Endothelial cell of umbilical vein (primary cell): ENCODE measurements around the gene ABTB1. TPM values are rescaled to one million over a fixed set of nuclear protein-coding genes. Genes with fewer than 3 reads are reported as not detected.

Source experiments
- BruUV-seq: library from RNA; stranded (reverse); fragments of 400-500 nt; replicated peaks from 2 replicates; lab custom pipeline; 2021; lab: Mats Ljungman, UMichigan
- CTCF ChIA-PET: fragments of 300-600, 350-600 bp; sonication (Branson Sonifier 250); formaldehyde crosslinking; loops from one replicate; lab custom pipeline; 2021; ENCODE audit warnings: antibody characterized with exemption, inconsistent platforms; lab: Charles Lee
- POLR2A ChIA-PET: fragments of 300-600, 350-600 bp; sonication (Branson Sonifier 250); formaldehyde crosslinking; loops from one replicate; lab custom pipeline; 2021; ENCODE audit warnings: antibody characterized with exemption, inconsistent platforms; lab: Charles Lee
- DNase-seq: peaks from one replicate; pipeline ENCODE4 v3.0.0-alpha.2; 2011; ENCODE audit warnings: low read depth, low spot score
- FAIRE-seq: peaks from 2 replicates; lab custom pipeline; 2011; peaks lifted over from hg19 to GRCh38; lab: Jason Lieb, UNC
- H2AFZ ChIP-seq: 2 replicates; pipeline ENCODE4 v1.6.0; 2012; ENCODE audit warnings: low read depth, low read length, control low read depth, inconsistent platforms
- H3K27ac ChIP-seq: 2 replicates; pipeline ENCODE4 v1.5.1; 2011; ENCODE audit warnings: low read depth, mild to moderate bottlenecking, control low read depth, low read length, moderate library complexity; ENCODE audit not compliant: insufficient read depth
- H3K27me3 ChIP-seq, 2 experiments: 2 replicates each; pipeline versions ENCODE4 v1.6.0 to v1.6.1; 2011; ENCODE audit warnings: low read length in 2 of 2, mixed read lengths in 1 of 2; ENCODE audit not compliant: control insufficient read depth in 2 of 2, insufficient read depth in 2 of 2
- H3K36me3 ChIP-seq, 2 experiments: 2 replicates in 1 of 2; 3 replicates in 1 of 2; pipeline ENCODE4 v1.5.1; 2011; ENCODE audit warnings: low read length in 2 of 2, mild to moderate bottlenecking in 1 of 2, moderate library complexity in 1 of 2; ENCODE audit not compliant: control insufficient read depth in 2 of 2, insufficient read depth in 2 of 2; ENCODE audit errors: extremely low read depth in 1 of 2
- H3K4me1 ChIP-seq: 3 replicates; pipeline ENCODE4 v1.5.1; 2011; ENCODE audit warnings: mild to moderate bottlenecking, low read length; ENCODE audit not compliant: control insufficient read depth, insufficient read depth; ENCODE audit errors: extremely low read depth
- H3K4me2 ChIP-seq: 2 replicates; pipeline ENCODE4 v1.6.1; 2011; ENCODE audit warnings: low read length, control low read depth, mixed read lengths; ENCODE audit not compliant: insufficient read depth
- H3K4me3 ChIP-seq, 3 experiments: fragments of 200-600 bp in 1 of 3; sonication (generic), shearing (Covaris generic) in 1 of 3; replicated peaks in 1 of 3; 2 replicates each; pipeline ENCODE4 v1.5.1; 2011 to 2016; ENCODE audit warnings: control low read depth in 3 of 3, low read length in 3 of 3, mild to moderate bottlenecking in 2 of 3, inconsistent platforms in 1 of 3, low read depth in 1 of 3, moderate library complexity in 1 of 3; ENCODE audit not compliant: insufficient read depth in 1 of 3
- H3K79me2 ChIP-seq: 2 replicates; pipeline ENCODE4 v1.6.0; 2012; ENCODE audit warnings: low read length, inconsistent platforms; ENCODE audit not compliant: control insufficient read depth, insufficient read depth
- H3K9ac ChIP-seq: replicated peaks from 2 replicates; pipeline ENCODE3; 2011; ENCODE audit warnings: low read length, control low read depth; ENCODE audit not compliant: insufficient read depth; ENCODE audit errors: extremely low read depth
- H3K9me1 ChIP-seq: replicated peaks from 3 replicates; pipeline ENCODE4 v1.6.0; 2011; ENCODE audit warnings: mild to moderate bottlenecking, low read length; ENCODE audit not compliant: control insufficient read depth, insufficient read depth; ENCODE audit errors: extremely low read depth
- H3K9me3 ChIP-seq: replicated peaks from 2 replicates; pipeline ENCODE4 v1.5.1; 2012; ENCODE audit warnings: low read length, inconsistent platforms; ENCODE audit not compliant: control insufficient read depth, insufficient read depth
- H4K20me1 ChIP-seq: replicated peaks from 2 replicates; pipeline ENCODE3; 2011; ENCODE audit warnings: mild to moderate bottlenecking, low read length; ENCODE audit not compliant: control insufficient read depth, insufficient read depth; ENCODE audit errors: extremely low read depth
- EZH2 ChIP-seq: IDR thresholded peaks from 2 replicates; pipeline ENCODE4 v1.6.1; 2012; ENCODE audit warnings: borderline replicate concordance, low read depth, mild to moderate bottlenecking, moderate library complexity, low read length, inconsistent platforms; ENCODE audit not compliant: severe bottlenecking
- FOS ChIP-seq: IDR thresholded peaks from 2 replicates; pipeline ENCODE4 v1.6.1; 2011; ENCODE audit warnings: mild to moderate bottlenecking, low read length, moderate library complexity, borderline replicate concordance; ENCODE audit not compliant: insufficient read depth
- GATA2 ChIP-seq: IDR thresholded peaks from 2 replicates; pipeline ENCODE4 v1.7.0; 2011; ENCODE audit warnings: low read depth, mild to moderate bottlenecking, moderate library complexity, mixed read lengths, low read length; ENCODE audit not compliant: insufficient read length, insufficient read depth
- JUN ChIP-seq: IDR thresholded peaks from 2 replicates; pipeline ENCODE4 v1.6.1; 2011; ENCODE audit warnings: borderline replicate concordance, low read depth; ENCODE audit not compliant: insufficient read length, insufficient read depth
- MYC ChIP-seq: IDR thresholded peaks from one replicate; pipeline ENCODE4 v1.6.1; 2011; ENCODE audit warnings: mild to moderate bottlenecking, low read depth, low read length
- POLR2A ChIP-seq: IDR thresholded peaks from 2 replicates; pipeline ENCODE4 v1.6.1; 2012; ENCODE audit warnings: low read depth, mild to moderate bottlenecking, control low read depth, low read length
- POLR2AphosphoS5 ChIP-seq: IDR thresholded peaks from 2 replicates; pipeline ENCODE4 v1.6.1; 2012; ENCODE audit warnings: low read depth, mild to moderate bottlenecking, control low read depth, low read length, moderate library complexity; ENCODE audit not compliant: insufficient read depth
- dilution Hi-C: fragments of 300-500 bp; cut with MboI; formaldehyde crosslinking; loops from one replicate; pipeline ENCODE4 v1.15.0; 2019; ENCODE audit warnings: low sequenced_read_pairs; ENCODE audit not compliant: extremely low pct_ligation_motif_present
- intact Hi-C: fragments of 100-400 bp; cut with micrococcal nuclease; formaldehyde crosslinking; loops from one replicate; pipeline ENCODE4 v1.10.0; 2022
- polyA plus RNA-seq, 4 experiments: library from polyadenylated mRNA; depleted of rRNA in 3 of 4; stranded (reverse) in 3 of 4; unstranded in 1 of 4; fragments of >200 nt; gene quantifications; 2 replicates each; pipeline versions ENCODE4 v1.2.1 to v1.2.3, GENCODE V29; 2011 to 2012; ENCODE audit warnings: missing spikeins in 1 of 4
- total RNA-seq: library from RNA; stranded (reverse); gene quantifications from 2 replicates; pipeline ENCODE4 v1.2.3, GENCODE V29; 2021
- TF ChIP-seq, protein P1 (sequence below), 2 donors: IDR thresholded peaks; 1 replicate in 1 of 2; 2 replicates in 1 of 2; pipeline ENCODE4 v1.5.1; 2011; ENCODE audit warnings: low read length in 2 of 2, mild to moderate bottlenecking in 2 of 2, moderate library complexity in 2 of 2, control low read depth in 1 of 2, inconsistent platforms in 1 of 2, low read depth in 1 of 2; ENCODE audit not compliant: insufficient read depth in 1 of 2; ENCODE audit errors: extremely low read depth in 1 of 2
- TF ChIP-seq, protein P2 (sequence below): IDR thresholded peaks from 2 replicates; pipeline ENCODE4 v1.6.1; 2011; ENCODE audit not compliant: insufficient read depth, insufficient read length

The ABTB1 gene
- total and polyA plus RNA-seq, 2 donors (not counting 3 experiments of a cell fraction or from before 2014, with no cell fraction given), result 15.2 to 25.1 TPM

DNA sequence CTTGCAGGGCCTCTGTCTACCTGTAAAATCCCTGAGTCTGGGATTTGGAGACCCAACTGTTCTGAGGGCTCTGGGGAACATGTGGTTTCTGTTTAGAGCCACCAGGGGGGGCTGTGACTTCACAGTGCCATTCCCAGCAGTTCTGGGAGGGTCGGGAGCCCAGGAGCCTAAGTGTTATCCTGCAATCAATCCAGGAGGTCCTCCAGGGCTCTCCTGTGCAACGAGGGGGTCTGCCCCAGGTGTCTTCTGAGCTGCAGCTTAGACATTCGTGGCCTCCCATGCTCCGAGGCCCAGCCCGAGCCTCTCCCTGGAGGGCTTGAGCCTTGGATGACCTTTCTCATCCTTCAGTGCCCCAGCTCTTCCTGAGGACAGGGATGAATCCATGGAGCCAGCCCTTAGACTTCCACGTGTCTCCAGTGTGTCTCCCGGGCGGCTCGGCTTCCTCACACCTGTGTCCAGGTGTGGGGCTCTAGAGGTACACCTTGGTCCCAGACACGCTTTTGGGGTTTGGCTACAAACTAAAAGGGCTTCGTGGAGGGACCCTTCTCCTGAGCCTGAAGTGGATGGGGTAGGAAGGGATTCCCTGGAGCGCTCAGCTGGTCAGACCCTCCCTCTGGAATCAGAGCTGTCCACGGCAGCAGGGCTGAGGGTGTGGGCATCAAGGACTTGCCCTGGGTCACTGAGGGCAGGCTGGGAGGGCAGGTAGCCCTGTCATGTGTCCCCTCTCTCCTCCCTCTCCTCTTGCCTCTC lies 20.3 kb upstream of the ABTB1 start:
- Histone ChIP-seq H3K9ac (no peak overlapping the region), H3K27ac (no peak overlapping the region), H2AFZ (no peak overlapping the region), H3K9me1 (no peaks in the 10 kb centered on the region), H3K27me3 (peaks cover 0 to 4% of the 10 kb centered on the region in 2 experiments), H3K4me2 (no peak overlapping the region), H3K36me3 (no peaks in the 10 kb centered on the region), H3K79me2 (no peaks in the 10 kb centered on the region), H3K9me3 (no peaks in the 10 kb centered on the region), H4K20me1 (no peaks in the 10 kb centered on the region), H3K4me1 (no peaks in the 10 kb centered on the region), H3K4me3 (no peak overlapping the region)
- no TSS peak for BruUV-seq
- intact Hi-C loops (loop anchor here (1.0 to 5.0 kb wide), 6 partner anchors 42 to 480 kb away; partner anchors contain the start of gene SEC61A1), dilution Hi-C loops (no loop called here)
- CTCF ChIA-PET, result interaction anchor here (0.7 to 3.7 kb wide), 14 partner anchors 38 to 481 kb away, joined by 3 to 41 read pairs (median 6); no protein-coding TSS in a partner anchor
- TF ChIP-seq, protein P1, sequence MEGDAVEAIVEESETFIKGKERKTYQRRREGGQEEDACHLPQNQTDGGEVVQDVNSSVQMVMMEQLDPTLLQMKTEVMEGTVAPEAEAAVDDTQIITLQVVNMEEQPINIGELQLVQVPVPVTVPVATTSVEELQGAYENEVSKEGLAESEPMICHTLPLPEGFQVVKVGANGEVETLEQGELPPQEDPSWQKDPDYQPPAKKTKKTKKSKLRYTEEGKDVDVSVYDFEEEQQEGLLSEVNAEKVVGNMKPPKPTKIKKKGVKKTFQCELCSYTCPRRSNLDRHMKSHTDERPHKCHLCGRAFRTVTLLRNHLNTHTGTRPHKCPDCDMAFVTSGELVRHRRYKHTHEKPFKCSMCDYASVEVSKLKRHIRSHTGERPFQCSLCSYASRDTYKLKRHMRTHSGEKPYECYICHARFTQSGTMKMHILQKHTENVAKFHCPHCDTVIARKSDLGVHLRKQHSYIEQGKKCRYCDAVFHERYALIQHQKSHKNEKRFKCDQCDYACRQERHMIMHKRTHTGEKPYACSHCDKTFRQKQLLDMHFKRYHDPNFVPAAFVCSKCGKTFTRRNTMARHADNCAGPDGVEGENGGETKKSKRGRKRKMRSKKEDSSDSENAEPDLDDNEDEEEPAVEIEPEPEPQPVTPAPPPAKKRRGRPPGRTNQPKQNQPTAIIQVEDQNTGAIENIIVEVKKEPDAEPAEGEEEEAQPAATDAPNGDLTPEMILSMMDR (IDR thresholded peaks at IDR 0.05; ENCODE audit: extremely low read depth in 1 of 2, insufficient read depth in 1 of 2, low read depth in 1 of 2, low read length in 2 of 2), result peak; percentile 84 to 88
- no peak for TF ChIP-seq JUN
- FAIRE-seq, result peak; percentile 95
- POLR2A ChIA-PET, result no interaction called here
- peak; percentile 57 for DNase-seq

DNA sequence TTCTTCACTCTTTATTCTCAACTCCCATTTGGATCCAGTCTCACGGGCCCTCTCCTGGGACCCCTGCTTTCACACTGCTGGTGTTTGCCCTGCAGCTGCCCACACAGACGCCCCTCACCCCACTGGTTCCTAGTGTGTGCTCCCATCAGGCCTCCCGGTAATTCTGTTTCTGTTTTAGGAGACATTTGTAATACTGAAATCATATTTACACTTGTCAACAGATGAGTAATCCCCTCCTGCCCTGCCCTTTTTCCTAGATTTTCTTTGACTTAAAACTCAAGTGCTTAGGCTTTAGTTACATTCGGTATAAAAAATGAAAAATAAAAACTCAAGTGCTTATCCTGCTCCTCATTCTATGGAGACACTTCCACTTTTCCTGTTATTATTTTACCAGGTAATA lies 18.4 kb upstream of the ABTB1 start:
- no peaks in the 10 kb centered on the region for H3K79me2 ChIP-seq
- peaks cover 0 to 6% of the 10 kb centered on the region in 2 experiments for H3K27me3 ChIP-seq
- H3K4me1 ChIP-seq, result no peaks in the 10 kb centered on the region
- H2AFZ ChIP-seq, result no peak overlapping the region
- no peaks in the 10 kb centered on the region for H3K9me3 ChIP-seq
- POLR2A ChIA-PET, result no interaction called here
- FAIRE-seq (no peak), DNase-seq (no peak)
- dilution Hi-C loops, result no loop called here
- intact Hi-C loops, result loop anchor here (5.0 kb wide), 1 partner anchor 478 kb away; no protein-coding TSS in a partner anchor
- H3K9me1 ChIP-seq, result no peaks in the 10 kb centered on the region
- no TSS peak for BruUV-seq
- no peak overlapping the region for H3K4me2 ChIP-seq
- TF ChIP-seq, protein P2, sequence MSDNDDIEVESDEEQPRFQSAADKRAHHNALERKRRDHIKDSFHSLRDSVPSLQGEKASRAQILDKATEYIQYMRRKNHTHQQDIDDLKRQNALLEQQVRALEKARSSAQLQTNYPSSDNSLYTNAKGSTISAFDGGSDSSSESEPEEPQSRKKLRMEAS, result no peak
- TF ChIP-seq JUN, result no peak
- no peak for TF ChIP-seq GATA2
- no peak for TF ChIP-seq FOS
- TF ChIP-seq POLR2AphosphoS5, result no peak
- TF ChIP-seq, protein P1 (IDR thresholded peaks at IDR 0.05; ENCODE audit: extremely low read depth in 1 of 2, insufficient read depth in 1 of 2, low read depth in 1 of 2, low read length in 2 of 2), result no peak
- no peak for TF ChIP-seq POLR2A
- TF ChIP-seq MYC, result no peak
- no peak for TF ChIP-seq EZH2
- no peak overlapping the region for H3K27ac ChIP-seq
- H4K20me1 ChIP-seq, result no peaks in the 10 kb centered on the region
- CTCF ChIA-PET, result no interaction called here
- H3K4me3 ChIP-seq, result no peak overlapping the region
- no peaks in the 10 kb centered on the region for H3K36me3 ChIP-seq
- H3K9ac ChIP-seq, result no peak overlapping the region
